ENCODE results near the gene PCK1.

DNA sequence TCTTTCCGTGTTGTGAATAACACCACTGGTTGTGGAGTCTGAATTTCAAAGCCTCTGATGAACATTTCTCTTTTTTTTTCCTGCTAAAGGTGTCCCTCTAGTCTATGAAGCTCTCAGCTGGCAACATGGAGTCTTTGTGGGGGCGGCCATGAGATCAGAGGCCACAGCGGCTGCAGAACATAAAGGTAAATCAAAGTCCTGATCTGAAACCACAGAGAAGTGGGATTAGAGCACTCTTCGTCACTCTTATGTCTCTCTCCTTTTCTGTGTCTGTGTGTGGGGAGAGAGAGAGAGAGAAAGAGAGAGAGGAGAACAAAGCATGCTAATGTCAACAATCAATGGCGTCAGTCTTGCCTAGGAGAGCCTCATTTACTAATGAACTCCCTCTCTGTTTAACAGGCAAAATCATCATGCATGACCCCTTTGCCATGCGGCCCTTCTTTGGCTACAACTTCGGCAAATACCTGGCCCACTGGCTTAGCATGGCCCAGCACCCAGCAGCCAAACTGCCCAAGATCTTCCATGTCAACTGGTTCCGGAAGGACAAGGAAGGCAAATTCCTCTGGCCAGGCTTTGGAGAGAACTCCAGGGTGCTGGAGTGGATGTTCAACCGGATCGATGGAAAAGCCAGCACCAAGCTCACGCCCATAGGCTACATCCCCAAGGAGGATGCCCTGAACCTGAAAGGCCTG is 4.2 kb downstream of the PCK1 start:
- TF ChIP-seq, protein P1, sequence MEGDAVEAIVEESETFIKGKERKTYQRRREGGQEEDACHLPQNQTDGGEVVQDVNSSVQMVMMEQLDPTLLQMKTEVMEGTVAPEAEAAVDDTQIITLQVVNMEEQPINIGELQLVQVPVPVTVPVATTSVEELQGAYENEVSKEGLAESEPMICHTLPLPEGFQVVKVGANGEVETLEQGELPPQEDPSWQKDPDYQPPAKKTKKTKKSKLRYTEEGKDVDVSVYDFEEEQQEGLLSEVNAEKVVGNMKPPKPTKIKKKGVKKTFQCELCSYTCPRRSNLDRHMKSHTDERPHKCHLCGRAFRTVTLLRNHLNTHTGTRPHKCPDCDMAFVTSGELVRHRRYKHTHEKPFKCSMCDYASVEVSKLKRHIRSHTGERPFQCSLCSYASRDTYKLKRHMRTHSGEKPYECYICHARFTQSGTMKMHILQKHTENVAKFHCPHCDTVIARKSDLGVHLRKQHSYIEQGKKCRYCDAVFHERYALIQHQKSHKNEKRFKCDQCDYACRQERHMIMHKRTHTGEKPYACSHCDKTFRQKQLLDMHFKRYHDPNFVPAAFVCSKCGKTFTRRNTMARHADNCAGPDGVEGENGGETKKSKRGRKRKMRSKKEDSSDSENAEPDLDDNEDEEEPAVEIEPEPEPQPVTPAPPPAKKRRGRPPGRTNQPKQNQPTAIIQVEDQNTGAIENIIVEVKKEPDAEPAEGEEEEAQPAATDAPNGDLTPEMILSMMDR (IDR thresholded peaks at IDR 0.05; ENCODE audit: low read depth, low read length): no peak
- TF ChIP-seq EZH2phosphoT487 (IDR thresholded peaks at IDR 0.05; ENCODE audit: low read depth): no peak

Measured in OCI-LY3 (cell line).